Upper lobe of left lung (tissue), 6 donors: Measurements from ENCODE around the gene CYTH3. TPM values are rescaled to one million over a fixed set of nuclear protein-coding genes. Genes with fewer than 3 reads are reported as not detected.
A peak's percentile ranks its signal among the peaks of the same experiment; 100 is the strongest.

Source experiments
- ATAC-seq, 2 donors: fragments of 200-7000 bp; cut with Tn5 transposase; one replicate each; pipeline ENCODE4 v1.9.1; 2022; ENCODE audit warnings: mild to moderate bottlenecking in 2 of 2, moderate library complexity in 2 of 2; ENCODE audit not compliant: low FRiP score in 2 of 2
- DNase-seq, 2 donors: peaks; one replicate each; pipeline ENCODE4 v3.0.0-alpha.2; 2019 to 2020
- H3K27ac ChIP-seq, 4 donors: fragments of 200-600 bp; sonication (generic); one replicate each; pipeline ENCODE4 v1.5.1; 2016 to 2019
- H3K27me3 ChIP-seq, 4 donors: fragments of 200-600 bp; sonication (generic); one replicate each; pipeline ENCODE4 v1.5.1; 2017 to 2019
- H3K36me3 ChIP-seq, 4 donors: fragments of 200-600 bp; sonication (generic); one replicate each; pipeline ENCODE4 v1.5.1; 2016 to 2019
- H3K4me1 ChIP-seq, 4 donors: fragments of 200-600 bp; sonication (generic); one replicate each; pipeline ENCODE4 v1.5.1; 2018 to 2019
- H3K4me3 ChIP-seq, 4 donors: fragments of 200-600 bp; sonication (generic); one replicate each; pipeline ENCODE4 v1.5.1; 2017 to 2019; ENCODE audit warnings: mild to moderate bottlenecking in 2 of 4, moderate library complexity in 1 of 4
- H3K9me3 ChIP-seq, 4 donors: fragments of 200-600 bp; sonication (generic); one replicate each; pipeline ENCODE4 v1.5.1; 2018 to 2019
- CTCF ChIP-seq, 6 experiments: fragments of 450-650 bp in 4 of 6; fragments of 200-600 bp in 2 of 6; sonication (generic) in 2 of 6; IDR thresholded peaks; one replicate each; pipeline ENCODE4 v1.5.1; 2016 to 2019; ENCODE audit warnings: antibody characterized with exemption in 6 of 6
- EP300 ChIP-seq, 4 donors: sonication (generic); formaldehyde crosslinking; IDR thresholded peaks; one replicate each; pipeline ENCODE4 v1.5.1; 2017; ENCODE audit warnings: antibody characterized with exemption in 4 of 4, control low read depth in 2 of 4
- POLR2A ChIP-seq, 4 donors: fragments of 450-650 bp; IDR thresholded peaks; one replicate each; pipeline ENCODE4 v1.5.1; 2016 to 2017; ENCODE audit warnings: antibody characterized with exemption in 4 of 4, mild to moderate bottlenecking in 2 of 4
- POLR2AphosphoS5 ChIP-seq, 2 donors: sonication (generic); formaldehyde crosslinking; IDR thresholded peaks; one replicate each; pipeline ENCODE4 v1.5.1; 2017; ENCODE audit warnings: antibody characterized with exemption in 2 of 2
- WGBS, 2 donors: methylation state at CpG; one replicate each; pipeline ENCODE4 v1.1.5; 2017 to 2018; 5-methylcytosine and 5-hydroxymethylcytosine counted together
- total RNA-seq, 6 donors: library from RNA; depleted of rRNA in 4 of 6; stranded (reverse); fragments of >200 nt in 4 of 6; gene quantifications; one replicate each; pipeline versions ENCODE4 v1.1.0 to v1.2.1, GENCODE V29; 2016 to 2021
- donor health status: DM: no; HTN: no; CAD: no; lungs with moderate emphysema.
- donor health status: DM: no; HTN: yes; CAD: no; lungs with severe emphysema.

The CYTH3 gene
- total RNA-seq, 6 donors from 2014 or later: 24.2 to 76.5 (median 32.9) TPM

GRCh38 chr7:6221340-6222319, 50.8 kb downstream of the CYTH3 start:
- no peak for DNase-seq
- peak in 1 of 2 donors; percentile 48 for ATAC-seq
- Histone ChIP-seq H3K4me1 (peaks cover 7 to 25% (median 18%) of the 10 kb centered on the region in 4 donors), H3K27me3 (no peaks in the 10 kb centered on the region), H3K27ac (no peak overlapping the region), H3K4me3 (no peak overlapping the region), H3K9me3 (no peaks in the 10 kb centered on the region), H3K36me3 (no peaks in the 10 kb centered on the region)
- WGBS, 2 donors: 57 to 72% methylated on average over 9 of the region's 9 CpGs
- TF ChIP-seq POLR2A (IDR thresholded peaks at IDR 0.05) (no peak), CTCF (IDR thresholded peaks at IDR 0.05) (no peak), EP300 (IDR thresholded peaks at IDR 0.05) (no peak), POLR2AphosphoS5 (IDR thresholded peaks at IDR 0.05) (no peak)

- no peak for ATAC-seq
- no peak overlapping the region for H3K4me3 ChIP-seq
- H3K27me3 ChIP-seq: no peaks in the 10 kb centered on the region
- peaks cover 5 to 16% (median 8%) of the 10 kb centered on the region in 4 donors for H3K4me1 ChIP-seq
- no peak overlapping the region for H3K27ac ChIP-seq
- H3K36me3 ChIP-seq: no peaks in the 10 kb centered on the region
- TF ChIP-seq POLR2AphosphoS5 (IDR thresholded peaks at IDR 0.05): no peak
- DNase-seq: no peak
- no peaks in the 10 kb centered on the region for H3K9me3 ChIP-seq
- 65 to 70% methylated on average over 3 of the region's 3 CpGs for WGBS, 2 donors
Observed at GRCh38 chr7:6218329-6218728, 54.1 kb downstream of the CYTH3 start.

GRCh38 chr7:6212008-6212407, 60.4 kb downstream of the CYTH3 start:
- Histone ChIP-seq H3K9me3 (no peaks in the 10 kb centered on the region), H3K27me3 (no peaks in the 10 kb centered on the region), H3K27ac (no peak overlapping the region), H3K4me1 (peaks cover 0 to 6% (median 0%) of the 10 kb centered on the region in 4 donors), H3K4me3 (no peak overlapping the region), H3K36me3 (no peaks in the 10 kb centered on the region)
- DNase-seq (no peak), ATAC-seq (no peak)
- TF ChIP-seq POLR2A (IDR thresholded peaks at IDR 0.05) (no peak), POLR2AphosphoS5 (IDR thresholded peaks at IDR 0.05) (no peak), CTCF (IDR thresholded peaks at IDR 0.05) (no peak)
- WGBS, 2 donors: 94 to 95% methylated on average over 3 of the region's 3 CpGs

- no peaks in the 10 kb centered on the region for H3K36me3 ChIP-seq
Observed at GRCh38 chr7:6210621-6211372, 61.6 kb downstream of the CYTH3 start.

More at GRCh38 chr7:6210621-6211372, 61.6 kb downstream of the CYTH3 start:
- Histone ChIP-seq H3K27ac (no peak overlapping the region), H3K4me3 (no peak overlapping the region), H3K4me1 (peaks cover 0 to 8% (median 0%) of the 10 kb centered on the region in 4 donors), H3K27me3 (no peaks in the 10 kb centered on the region), H3K9me3 (no peaks in the 10 kb centered on the region)
- 74 to 87% methylated on average over 7 of the region's 7 CpGs for WGBS, 2 donors
- DNase-seq (no peak), ATAC-seq (no peak)
- TF ChIP-seq CTCF (IDR thresholded peaks at IDR 0.05) (no peak), EP300 (IDR thresholded peaks at IDR 0.05) (no peak)
